Measurements from ENCODE around the gene TP53I3.

GRCh38 chr2:24046930-24047702 is 37.5 kb downstream of the TP53I3 start, which contains the start of gene WDCP:
- TF ChIP-seq CTCF (conservative IDR thresholded peaks at IDR 0.05; ENCODE audit: low read length) = no peak
- TF ChIP-seq EZH2phosphoT487 (IDR thresholded peaks at IDR 0.05; ENCODE audit: borderline replicate concordance) = no peak

Measured in Loucy (cell line).